HG03060 (cell line): ENCODE results near the gene CCNL2.

Source experiments
- ATAC-seq: cut with Tn5 transposase; IDR thresholded peaks from one replicate; pipeline ENCODE4 v1.9.1; 2021; ENCODE audit warnings: low read depth, moderate number of reproducible peaks; ENCODE audit not compliant: unreplicated experiment

The CCNL2 gene

DNA sequence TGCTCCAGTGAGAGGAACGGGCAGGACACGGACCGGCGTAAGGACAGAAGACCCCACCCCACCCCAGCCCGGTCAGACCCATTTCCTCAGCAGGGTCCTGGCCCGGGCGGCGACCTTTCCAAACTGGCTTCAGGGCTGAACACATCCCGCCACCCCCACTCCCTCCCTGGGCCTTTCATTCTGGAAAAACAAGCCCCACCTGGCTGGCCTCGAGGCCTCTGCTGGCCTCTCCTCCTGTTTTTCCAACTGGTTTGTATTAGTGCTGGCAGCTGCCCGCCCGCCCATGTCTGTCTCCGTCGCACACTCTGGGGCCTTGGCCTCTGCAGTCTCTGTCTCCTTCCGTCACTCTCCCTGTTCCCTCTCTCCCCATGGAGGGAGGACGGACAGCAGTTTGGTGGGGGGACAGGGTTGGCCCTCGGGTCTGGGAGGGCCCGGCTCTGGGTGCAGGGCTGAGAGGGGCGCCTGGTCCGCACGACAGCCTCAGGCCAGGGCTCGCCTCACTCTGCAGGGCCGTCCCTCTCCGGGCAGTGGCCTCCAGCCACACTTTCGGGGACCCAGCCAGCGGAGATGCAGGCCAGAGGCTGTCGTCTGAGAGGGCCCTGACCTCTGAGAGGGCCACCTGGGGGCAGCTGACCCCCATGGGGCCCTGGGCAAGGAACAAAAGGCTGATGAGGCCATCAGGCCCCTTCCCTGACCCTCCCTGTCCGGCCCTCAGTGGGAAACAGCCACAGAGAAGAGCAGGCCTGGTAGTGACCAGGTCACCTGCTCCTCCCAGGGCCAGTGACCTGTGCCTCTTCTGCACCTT is 39.3 kb downstream of the CCNL2 start:
- ATAC-seq, result no peak

DNA sequence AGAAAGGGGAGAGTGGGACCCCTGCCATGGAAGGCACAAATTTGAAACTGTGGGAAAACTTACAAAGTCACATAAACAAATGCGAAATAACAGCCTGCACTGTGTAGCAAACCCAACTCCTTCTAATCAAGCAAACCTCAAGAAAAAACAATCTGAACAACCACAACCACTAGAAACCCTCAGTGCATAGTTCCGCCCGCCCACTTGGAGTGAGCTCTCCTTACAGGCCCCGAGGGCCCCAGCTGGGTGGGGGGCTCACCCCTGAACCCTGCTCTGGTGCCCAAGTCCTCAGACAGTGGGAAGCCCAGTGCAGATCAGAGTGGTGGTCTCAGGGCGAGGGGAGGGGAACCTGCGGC is 39.8 kb downstream of the CCNL2 start:
- ATAC-seq, result no peak

DNA sequence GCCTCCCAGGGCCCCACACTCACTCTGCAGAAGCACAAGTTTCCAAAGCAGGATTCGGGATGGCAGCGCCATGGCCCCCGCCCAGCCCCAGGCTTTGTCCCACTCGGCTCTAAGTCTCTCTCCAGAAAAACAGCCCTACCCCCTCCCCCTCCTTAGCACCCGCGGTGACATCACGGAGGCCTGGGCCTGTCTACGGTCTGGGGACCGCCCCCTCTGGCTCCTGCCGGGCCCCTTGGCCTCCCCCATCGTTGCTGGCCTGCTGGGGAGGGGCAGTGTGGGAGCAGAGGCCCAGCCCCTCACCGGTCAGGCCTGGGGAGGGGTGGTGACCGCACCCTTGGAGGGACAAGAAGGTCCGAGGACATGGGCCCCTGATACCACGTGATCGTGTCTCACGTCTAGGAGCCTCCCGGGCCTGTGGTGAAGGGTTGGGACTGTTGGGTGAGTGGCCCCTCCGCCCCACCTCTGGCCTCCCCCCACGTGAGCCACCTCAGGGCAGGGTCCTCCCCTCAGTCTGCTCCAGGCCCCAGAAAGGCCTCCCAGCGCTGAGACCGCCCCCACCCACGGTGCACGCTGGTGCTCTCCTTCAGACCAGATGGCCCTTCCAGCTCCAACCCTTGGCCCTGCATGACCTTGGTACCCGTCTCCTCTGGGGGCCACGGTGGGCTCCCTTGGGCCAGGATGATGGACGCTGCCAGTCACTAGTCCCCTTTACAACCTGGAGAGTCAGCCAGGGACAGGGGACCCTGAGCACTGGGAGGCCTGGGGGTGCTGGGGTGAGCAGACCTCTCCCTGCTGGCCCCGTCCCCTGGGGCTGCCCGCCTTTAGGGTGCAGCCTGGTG is 40.5 kb downstream of the CCNL2 start, which contains the start of gene MXRA8:
TSS of gene MXRA8 (minus strand) at position 123 of the 839 bp plus-strand sequence. CDS start at position 72, 51 bp downstream.
- no peak for ATAC-seq

DNA sequence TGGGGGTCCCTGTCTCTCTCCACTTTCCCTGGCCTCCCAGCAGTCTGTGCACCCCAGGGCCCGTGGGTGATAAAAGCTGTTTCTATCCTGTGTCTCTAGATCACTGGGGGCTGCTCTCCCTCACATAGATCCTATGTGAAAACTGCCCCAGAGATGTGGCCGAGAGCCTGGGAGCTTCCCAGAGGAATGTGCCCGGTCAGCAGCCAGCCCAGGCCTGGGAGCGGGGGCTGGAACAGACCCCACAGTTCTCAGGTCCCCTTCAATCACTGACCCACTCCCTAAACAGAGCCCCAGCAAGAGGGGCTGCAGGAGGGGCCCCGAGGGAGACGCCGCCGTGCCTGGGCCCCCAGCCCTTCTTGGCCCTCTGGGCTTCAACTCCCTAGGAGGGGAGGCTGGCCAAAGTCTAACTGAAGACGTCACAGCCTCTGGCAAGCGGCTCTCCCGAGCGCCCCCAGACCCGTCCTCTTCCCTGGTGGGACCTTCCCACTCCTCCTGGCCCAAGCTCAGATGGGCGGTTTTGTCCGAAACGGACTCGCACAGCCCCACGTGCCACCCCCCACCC is 41.2 kb downstream of the CCNL2 start:
- no peak for ATAC-seq

DNA sequence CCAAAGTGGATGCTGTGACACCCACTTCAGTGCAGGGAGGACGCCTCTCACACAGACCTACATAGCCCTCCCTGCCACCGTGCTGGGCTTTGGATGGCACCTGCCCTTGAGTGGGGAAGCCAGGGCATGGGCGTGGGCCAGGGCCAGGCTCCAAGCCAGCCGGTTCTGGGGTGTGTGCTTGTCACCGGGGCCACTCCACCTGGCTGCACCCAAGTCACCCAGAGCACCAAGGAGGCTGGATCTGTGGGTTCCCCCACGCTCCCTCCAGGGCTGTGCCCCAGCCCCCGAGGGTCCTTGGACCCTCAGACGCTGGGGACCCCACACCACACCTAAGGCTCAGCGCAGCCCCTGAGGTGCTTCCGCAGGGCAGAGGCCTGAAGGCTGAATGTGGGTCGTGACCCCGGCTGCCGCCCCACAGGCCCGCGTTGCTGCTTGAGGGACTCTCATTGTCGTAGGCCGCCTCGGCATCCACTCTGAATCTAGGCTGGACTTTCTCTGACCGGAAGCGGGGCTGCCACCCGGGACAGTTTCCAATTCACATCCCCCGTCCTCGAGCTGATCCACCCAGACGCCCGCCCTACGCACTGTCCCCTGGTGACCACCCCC is 42.2 kb downstream of the CCNL2 start:
- no peak for ATAC-seq

DNA sequence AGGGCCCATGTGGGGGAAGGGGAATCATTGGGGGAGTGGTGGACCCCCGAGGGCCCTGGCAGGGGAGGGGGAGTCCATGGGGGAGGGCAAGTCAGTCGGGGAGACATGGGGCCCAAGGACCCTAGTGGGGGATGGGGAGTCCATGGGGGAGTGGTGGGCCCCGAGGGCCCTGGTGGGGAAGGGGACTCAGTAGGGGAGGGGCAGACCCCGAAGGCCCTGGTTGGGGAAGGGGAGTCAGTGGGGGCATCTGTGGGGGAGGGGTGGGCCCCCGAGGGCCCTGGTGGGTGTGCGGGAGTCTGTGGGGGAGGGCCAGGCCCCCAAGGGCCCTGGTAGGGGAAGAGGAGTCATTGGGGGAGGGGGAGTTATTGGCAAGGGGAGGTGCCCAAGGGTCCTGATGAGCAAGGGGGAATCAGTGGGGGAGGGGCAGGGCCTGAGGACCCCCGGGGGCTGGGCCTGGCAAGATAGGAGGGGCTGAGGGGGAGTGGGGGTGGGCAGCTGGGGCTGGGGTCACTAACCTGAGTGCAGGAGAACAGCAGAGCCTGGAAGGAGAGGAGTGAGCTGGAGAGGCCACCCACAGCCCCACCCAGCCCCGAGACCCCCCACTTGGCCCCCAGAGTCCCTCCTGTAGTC is 42.9 kb downstream of the CCNL2 start:
- ATAC-seq, result no peak

DNA sequence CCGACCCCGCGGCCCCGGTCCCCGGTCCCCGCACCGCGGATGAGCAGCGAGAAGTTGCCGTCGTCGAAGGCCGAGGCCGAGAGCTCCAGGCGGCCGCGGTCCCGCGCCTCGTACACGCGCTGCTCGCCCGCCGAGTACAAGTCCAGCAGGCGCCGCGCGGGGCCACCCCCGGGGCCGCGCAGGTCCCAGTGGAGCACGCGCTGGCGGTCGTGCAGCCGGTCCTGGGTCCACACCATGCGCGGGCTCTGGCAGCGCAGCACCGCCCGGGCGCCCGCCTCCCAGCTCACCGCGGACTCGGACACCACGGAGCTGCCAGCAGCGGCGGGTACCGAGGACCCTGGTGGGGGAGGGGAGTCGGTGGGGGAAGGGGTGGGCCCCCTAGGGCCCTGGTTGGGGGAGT is 43.7 kb downstream of the CCNL2 start:
- no peak for ATAC-seq

DNA sequence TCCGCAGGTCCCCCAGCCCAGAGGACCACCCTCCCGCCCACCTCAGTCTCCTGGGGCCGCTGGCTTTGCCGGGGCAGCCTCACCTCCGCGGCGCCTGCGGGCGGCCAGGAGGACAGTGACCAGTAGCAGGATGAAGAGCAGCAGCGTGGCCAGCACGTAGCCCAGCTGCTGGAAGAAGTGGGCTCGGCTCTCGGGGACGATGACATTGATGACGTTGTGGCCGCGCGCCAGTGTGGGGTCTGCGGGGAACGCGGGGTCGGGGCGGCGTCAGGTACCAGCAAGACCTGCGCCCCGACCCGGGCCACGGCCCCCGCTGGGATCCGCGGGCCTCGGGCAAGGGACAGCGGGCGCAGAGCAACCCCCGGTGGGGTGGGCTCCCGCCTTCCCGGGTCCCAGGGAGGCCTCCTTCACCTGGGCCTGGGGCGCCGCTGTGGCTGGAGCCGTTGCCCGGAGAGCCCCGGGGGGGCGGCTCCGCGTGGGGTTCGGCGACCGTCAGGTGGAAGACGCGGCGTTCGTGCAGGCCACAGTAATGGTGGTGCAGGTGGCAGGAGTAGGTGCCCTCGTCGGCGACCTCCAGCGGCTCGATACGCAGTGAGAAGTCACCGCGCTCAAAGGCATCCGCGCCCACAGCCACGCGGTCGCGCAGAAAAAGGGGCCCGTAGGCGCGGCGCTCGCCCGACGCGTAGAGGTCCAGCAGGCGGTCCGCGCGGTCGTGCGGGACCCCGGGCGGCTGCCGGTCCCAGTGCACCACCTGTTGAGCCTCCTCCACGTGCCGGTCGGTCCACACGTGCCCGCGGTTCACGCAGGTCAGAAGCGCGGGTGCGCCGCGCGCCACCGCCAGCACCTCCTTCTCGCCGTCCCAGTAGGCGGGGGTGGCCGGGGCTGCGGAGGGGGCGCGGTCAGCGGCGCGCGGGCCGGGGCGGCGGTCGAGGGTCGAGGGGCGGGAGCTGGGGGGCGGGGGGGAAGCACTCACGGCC is 44.6 kb downstream of the CCNL2 start:
- ATAC-seq, result no peak

DNA sequence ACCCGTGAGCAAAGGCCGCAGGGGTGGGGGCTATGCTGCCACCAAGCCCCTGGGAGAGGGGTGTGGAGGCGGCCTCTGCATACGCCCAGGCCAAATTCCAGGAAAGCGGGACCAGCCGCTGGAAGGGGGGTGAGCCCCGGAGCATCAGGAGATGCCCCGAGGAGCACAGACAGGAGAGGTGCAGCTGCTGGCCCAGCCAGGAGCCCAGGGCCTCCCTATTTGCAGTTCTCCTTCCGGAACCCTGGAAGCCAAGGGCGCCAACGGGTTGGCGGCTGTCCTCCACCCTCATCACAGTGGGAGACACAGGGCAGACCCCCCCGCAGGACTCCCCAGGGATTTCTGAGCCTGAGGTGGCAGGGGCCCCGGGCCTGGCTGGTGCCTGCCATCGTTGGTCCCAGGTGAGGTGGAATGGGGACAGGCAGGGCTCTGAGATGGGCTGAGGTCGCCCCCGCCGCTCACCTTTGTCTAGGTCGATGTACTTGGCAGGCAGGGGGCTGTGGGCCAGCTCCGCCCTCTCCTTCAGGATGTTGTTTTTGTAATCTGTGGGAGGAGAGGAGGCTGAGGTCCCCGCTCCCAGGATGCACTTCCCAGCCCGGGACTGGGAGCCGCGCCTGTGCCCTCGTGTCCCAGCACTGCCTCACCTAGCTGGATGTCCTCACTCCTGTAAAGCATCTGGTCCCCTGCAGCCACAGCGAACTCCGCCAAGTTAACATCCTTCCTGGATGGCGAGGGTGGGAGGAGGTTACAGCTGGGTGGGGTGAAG is 45.6 kb downstream of the CCNL2 start:
- ATAC-seq, result no peak

DNA sequence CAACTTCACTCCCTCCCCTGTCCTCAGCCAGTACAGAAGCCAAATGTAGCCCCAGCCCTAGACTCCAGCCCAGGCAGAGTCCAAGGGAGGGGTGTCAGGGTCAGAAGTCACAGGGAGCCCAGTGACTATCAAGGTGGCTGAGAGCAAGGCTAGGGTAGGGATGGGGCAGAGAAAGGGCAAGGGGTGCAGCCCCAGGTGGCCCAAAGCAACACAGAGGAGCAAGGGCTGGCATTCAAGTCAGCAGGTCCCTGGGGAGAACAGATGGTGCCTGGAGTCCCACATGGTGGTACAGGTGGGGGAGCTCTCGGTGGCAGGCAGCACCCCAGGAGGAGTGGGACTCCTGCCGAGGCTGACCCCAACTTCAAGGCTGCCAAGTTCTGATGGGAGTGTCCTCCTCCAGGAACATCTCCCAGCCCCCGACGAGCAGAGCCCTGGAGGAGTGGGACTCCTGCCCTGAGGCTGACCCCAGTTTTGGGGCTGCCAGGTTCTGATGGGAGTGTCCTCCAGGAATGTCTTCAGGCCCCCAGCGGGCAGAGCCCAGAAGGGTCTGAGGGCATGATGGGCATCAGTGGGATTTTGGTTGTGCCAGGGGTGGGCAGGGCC is 46.2 kb downstream of the CCNL2 start:
- ATAC-seq, result no peak

DNA sequence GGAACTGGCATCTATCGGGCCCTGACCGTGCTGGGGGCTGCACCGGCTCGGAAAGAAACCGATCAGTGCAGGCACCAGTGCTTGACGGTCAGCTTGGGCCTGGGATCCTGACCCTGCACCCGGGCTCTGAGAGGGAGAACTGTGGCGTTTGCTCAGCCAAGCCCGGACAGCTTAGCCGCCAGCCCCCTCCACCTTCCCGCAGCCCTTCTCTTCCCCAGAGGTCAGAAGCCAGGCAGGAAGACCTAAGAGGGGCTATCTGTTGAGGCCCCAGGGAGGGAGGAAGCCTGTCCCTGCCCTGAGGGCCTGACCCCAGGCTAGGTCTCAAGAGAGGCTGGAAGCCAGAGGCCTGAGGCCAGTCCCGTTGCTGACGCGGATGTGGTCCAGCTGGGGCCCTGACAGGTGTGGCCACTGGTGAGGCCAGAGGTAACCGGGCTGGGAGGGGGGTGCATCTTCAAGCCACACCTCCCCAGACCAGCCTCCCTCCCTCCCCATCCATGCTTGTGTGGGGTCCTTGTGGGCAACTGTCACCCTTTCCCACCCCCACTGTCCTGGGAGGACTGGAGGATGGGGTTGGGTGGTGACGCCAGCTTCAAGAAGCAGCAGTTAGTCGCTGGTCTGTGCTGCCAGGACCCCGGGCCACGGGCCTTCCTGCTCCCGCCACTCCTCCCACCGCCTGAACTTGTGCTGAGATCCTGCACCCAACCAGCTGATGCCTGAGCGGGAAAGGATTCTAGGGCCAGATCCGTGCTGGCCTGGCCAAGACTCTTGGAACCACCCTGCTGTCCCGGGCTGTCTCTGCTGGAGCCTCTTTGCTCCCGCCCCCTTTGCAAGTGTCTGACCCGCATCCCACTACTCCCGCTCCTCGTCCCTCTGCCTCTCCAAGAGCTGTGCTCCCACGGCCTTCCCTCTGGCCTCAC is 47.4 kb downstream of the CCNL2 start:
- ATAC-seq, result no peak

DNA sequence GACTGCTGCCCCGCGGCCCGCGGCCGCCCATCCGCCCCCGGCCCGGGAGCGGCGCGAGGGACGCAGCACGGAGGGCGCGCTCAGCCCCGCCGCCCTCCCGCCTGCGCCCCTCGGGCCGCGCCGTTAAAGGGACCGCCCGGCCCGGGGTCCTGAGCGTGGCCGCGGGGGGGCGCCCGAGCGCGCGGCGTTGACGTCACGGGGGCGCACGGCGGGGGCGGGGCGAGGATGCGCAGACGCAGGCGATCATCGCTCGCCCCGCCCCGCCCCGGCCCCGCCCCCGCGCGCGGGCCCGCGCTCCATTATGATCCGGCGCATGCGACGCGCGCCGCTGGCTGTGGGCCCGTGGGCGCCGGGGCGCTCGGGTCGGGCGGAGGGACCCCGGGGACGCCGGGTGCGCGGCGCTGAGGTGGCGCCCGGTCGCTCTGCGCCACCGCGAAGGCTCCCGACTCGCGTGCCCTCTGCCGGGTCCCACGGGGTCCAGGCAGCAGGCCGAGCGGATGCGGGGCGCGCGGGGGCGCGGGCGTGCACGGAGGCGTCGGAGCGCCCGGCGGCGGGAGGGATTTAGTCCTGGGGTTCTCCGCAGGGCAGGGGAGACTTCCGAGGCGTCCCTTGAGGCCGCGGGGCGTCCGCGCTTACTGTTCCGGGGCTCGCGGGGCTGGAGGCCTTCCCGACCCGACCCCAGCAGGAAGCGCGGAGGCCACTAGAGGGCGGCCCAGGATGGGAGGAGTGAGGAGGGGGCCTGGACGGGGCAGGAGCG is 49.7 kb downstream of the CCNL2 start, which contains the start of gene DVL1:
TSS of gene DVL1 (minus strand) at position 163 of the 757 bp plus-strand sequence. CDS start 353 bp downstream, outside the sequence.
- ATAC-seq, result no peak

DNA sequence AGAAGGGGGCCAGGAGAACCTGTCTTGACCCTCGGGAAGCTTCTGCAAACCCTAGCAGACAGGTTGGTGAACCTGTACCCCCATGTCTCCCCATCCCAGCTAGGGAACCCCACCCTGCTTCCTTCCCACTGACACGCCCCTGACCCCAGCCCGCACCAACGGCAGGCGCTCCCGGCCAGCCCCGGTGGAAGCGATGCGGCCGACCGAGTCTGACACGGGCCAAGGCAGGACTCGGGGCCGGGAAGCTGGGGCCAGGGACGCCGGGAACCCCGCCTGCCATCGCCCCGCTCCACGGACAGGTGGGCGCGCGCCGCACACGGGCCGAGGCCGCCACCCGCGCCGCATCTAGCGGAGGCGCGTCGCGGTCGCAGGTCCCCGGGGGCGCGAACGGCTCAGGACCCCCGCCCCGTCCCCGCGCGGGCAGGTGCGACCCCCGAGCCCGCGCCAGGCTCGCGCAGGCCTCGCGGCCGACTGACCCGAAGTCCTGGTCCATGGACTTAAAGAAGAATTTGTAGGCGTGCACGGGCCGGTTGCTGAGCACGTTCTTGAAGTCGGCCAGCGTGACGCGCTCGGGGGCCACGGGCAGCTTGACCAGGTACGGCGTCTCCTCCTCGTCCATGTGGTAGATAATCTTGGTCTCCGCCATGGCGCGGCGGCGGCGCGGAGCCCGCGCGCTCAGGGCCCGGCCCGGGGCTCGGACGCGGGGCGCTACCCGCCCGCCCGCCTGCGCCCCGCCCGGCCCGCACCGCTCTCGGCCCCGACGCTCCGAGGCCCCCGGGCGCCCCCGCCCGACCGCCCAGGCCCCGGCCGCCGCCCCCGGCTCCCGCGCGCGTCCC is 50.5 kb downstream of the CCNL2 start:
- no peak for ATAC-seq

DNA sequence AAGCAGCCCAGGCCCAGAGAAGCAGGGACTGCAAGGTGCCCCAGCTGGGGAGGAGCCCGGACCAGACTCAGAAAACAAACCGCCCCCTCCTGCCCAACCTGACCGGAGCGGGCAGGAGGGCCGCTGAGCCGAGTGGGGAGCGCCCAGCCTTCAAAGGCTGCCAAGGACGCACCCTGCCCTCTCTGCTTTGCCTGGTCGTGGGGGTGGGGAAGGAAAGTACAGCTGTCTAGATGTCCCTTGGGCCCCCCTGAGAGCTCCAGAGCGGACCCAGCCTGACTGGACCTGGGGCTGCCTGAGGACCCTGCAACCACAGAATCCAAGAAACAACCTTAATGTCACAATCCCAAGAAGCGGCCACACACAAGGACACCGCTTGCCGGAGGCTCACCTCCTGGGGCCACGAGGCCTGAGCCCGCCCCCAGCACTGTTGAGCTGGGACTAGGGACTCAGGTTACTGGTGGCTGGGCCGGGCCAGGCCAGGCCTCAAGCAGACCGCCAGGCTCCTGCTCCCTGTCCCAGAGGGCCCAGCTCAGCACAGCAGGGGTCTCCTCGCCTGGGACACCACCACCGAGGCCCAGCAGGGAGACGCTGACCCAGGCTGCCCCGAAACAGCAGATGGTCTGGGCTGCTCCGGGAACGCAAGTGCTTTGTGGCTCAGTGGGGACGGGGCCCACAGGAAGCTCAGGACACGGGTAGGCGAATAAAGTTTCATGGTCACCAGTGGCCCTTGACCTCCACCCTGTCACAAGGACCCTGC is 51.3 kb downstream of the CCNL2 start:
- no peak for ATAC-seq
